GM18861 (cell line): ENCODE results near the gene TJP1.
"Not testable (repeated sequence)": the region's sequence is repeated elsewhere in the genome, so short reads cannot be mapped to it uniquely, and the experiment has no call there.

Experiments
- ATAC-seq: cut with Tn5 transposase; IDR thresholded peaks from one replicate; pipeline ENCODE4 v1.9.1; 2021; ENCODE audit not compliant: unreplicated experiment

The TJP1 gene

DNA sequence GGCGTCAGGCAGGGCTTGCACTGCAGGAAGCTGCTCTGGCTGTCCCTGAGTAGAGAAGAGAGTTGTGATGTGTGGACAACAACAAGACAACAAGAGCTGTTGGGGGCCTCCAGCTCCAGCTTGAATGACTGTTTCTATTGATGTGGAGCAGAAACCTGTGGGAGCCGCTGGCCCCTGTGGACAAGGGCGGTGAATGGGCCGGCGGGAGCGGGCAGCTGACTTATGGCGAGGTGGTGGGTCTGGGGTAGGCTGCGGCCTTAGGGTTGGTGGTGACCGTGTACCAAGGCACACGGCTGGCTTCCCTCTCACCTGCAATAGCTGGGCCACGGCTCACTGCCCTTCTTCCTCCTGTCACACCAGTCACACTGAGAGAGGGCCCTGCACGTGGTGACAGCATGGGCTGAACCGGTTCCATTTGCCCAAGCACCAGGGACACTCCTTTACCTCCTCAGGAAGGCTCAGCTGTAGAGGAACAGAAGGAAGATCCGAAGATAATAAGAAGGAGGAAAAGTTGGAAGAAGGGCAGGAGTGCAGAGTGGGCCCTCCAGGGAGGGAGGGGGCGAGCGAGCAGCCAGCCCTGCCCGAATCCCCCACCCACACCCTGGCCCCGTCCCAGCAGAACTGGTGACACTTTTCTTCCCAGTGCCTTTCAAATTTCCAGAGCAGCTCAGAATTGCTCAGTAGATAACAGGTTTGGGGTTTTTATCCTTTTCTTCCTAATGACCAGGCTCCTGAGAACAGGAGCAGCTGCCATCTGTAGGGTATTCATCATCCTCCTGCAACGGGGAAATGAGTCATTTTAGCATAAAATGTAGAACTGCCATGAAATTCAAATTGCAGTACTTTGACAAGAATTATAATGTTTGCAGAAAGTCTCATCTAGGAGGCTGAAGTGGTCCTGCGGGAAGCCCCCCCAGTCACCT, 136.9 kb downstream of the TJP1 start:
- ATAC-seq, result no peak

DNA sequence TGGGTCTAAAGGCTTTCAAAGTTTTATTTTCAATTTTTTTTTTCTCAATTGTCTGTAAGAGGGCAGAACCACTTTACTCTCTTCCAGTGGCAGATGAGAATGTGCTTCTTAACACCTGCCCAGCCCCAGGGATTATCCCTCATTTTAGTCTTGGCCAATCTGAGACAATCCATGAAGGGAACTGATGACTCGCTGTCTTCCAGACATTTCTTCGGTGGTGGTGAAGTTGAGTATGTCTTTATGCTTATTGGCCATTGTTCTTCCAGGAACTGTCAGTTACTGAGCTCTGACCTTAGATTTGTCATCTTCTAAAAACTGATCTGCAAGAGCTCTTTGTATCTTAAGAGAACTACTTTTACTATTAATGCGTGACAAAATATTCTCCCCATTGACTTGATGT, 139.5 kb downstream of the TJP1 start:
- no peak for ATAC-seq

GRCh38 chr15:29682361-29682760, 139.9 kb downstream of the TJP1 start:
- no peak for ATAC-seq

- ATAC-seq, result no peak
These were observed 140.3 kb downstream of the TJP1 start for GRCh38 chr15:29681946-29682345.

DNA sequence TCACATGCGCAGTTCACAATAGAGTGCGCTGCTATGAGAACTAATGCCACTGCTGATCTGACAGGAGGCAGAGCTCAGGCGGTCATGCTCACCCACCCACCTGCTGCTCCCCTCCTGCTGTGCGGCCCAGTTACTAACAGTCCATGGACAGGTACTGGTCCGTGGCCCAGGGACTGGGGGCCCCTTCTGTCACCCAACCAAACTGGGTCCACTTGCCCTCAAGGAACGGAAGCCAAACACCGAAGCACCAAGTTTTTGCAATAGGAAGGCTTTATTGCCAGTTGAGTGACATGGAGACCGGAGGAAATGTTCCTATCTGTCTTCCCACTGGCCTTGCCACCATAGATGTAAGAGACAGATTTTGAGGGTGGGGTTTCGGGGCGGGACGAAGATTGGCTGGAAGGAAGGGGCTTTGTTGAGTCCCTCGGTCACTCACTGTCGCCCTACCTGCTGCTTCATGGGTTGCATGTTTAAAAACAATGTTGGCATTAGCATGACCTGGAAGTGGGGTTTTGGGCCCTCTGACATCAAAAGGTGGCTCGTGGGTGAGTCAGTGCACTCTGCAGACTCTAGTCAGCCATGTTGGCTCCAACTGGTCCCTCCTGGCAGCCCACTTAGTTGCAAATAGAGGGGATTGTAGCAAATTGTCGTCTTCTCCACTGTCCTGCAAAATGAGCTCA, 141.0 kb downstream of the TJP1 start:
- no peak for ATAC-seq

- ATAC-seq, result no peak
These were observed 141.7 kb downstream of the TJP1 start for GRCh38 chr15:29680465-29681165.

DNA sequence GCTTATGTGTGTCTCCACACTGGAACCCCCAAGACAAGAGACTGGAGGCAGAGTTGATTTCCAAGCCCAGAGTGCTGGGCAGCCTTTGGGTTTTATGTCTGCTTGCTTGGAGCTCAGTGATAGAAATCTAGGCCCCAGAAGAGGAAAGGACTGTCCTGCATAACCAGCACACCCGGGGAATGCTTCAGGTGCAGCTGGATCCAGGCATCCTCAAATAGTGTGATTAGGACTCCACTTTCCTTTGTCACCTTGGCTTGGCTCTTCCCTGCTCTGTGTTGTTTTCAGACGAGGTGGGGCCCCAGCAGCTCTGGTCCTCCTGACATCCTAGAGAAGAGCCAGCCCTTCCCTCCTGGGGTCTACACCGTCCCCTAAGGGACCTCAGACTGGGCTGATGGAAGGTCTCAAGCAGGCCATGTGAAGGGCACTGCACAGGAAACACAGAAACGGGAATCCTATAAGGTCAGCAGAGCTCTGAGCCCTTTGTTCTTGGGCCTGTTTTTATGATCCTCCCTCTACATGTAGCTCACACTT, 143.7 kb downstream of the TJP1 start:
- no peak for ATAC-seq

- ATAC-seq, result no peak
These were observed 144.3 kb downstream of the TJP1 start for GRCh38 chr15:29677871-29678461.

DNA sequence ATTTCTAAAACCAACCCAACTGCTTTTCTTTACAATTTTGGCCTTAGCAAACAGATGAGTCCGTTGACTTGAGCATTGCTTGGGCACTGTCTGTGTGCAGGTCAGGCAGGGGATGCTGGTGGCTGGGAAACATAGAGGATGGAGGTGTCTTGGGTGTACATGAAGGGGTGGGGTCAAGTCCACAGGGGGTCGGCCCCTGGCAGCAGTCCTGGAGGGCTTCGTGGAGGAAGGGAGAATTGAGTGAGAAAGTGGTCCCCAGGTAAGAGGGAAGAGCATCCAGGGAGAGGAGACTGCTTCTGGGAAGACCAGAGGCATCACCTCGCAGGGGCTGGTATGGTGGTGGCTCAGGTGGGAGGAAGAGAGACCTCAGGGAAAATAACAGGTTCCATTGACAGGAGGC, 144.8 kb downstream of the TJP1 start:
- no peak for ATAC-seq

- no peak for ATAC-seq
These were observed 145.3 kb downstream of the TJP1 start for GRCh38 chr15:29676961-29677402.

- not testable (repeated sequence) for ATAC-seq
These were observed 145.8 kb downstream of the TJP1 start for GRCh38 chr15:29676374-29676960.

DNA sequence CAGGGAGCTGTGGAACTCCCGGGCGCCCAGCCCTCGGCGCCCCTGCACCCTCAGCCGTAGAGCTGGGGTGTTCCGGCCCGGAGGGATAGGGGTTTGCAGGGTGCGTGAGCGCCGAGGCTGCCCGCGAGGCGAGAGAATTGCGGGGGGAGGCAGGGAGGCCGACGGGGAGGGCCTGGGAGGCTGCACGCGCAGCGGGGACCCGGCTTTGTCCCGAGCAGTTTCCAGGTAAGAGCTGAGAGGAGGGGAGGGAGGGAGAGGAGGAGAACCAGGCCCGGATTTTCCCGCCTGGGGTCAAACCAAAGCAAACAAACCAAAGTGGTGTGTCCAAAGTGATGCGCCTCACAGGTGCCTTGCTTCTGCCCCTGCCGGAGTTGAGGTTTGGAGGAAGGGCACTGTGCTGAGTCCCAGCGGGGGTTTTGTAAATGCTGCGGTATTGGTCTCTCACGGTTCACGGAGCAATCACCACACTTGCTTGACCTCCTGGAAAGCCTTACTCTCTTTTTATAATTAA, 146.4 kb downstream of the TJP1 start:
- no peak for ATAC-seq

DNA sequence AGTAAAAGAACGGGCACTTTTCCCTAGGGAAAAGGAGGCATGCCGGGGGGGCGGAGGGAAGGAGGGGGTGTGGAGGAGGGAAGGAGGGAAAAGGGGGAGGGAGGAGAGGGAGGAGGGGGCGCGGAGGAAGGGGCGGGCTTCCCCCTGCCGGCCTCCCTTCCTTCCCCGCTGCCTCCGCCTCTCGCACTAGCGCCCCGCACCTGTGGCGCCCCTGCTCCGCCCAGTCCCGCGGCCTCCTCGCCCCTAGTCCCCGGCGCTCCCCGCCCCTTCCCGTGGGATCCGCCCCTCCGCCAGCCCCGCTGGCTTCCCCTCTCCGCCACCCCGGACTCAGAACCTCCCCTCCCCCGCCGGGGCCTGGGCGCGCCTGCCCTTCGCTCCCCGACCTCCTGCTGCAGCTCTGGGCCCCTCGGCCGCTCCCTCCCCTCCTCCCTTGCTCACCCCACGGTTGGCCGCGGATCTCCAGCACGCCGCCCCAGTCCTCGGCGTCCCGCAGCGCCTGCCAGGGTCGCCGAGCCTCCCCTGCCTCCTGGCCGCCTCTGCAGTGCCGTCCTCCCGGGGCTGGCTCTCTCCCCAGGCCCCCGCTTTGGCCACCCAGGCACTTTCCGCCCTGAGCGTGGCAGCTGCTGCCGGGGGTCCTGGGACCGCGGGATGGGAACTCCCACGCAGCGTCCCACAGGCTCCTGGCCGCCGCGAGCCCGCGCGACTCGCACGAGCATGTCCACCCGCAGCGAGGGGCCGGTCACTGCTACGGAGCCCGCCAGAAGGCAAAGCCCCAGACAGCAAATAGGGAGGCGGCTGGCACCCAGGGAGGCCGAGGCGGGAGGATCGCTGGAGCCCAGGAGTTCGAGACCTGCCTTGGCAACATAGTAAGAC, 147.4 kb downstream of the TJP1 start:
- no peak for ATAC-seq

GRCh38 chr15:29672923-29673809, 149.1 kb downstream of the TJP1 start:
- ATAC-seq, result no peak

DNA sequence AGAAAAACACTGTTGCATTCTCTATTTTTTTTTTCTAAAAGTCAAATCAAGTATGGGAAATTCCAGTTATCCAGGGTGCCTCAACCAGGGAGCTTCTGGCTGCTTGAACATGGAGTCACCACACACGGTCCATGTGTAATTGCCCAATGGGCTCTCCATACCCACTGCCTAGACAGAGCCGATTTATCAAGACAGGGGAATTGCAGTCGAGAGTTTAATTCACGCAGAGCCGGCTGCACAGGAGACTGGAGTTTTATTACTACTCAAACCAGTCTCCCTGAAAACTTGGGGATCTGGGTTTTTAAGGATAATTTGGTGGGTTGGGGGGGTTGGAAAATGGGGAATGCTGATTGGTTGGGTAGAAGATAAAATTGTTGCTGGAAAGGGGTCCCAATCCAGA, 149.8 kb downstream of the TJP1 start:
- no peak for ATAC-seq

DNA sequence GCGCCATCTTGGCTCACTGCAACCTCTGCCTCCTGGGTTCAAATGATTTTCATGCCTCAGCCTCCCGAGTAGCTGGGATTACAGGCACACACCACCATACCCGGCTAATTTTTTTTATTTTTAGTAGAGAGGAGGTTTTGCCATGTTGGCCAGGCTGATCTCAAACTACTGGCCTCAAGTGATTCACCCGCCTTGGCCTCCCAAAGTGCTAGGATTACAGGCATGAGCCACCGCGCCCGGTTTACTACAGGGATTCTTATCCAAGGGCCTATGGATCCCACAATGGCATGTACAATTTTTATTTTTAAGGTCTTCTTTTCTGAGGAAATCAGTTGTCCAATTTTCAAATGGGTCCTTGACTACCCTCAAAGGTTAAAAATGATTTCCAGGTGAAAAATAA, 150.2 kb downstream of the TJP1 start:
- not testable (repeated sequence) for ATAC-seq

DNA sequence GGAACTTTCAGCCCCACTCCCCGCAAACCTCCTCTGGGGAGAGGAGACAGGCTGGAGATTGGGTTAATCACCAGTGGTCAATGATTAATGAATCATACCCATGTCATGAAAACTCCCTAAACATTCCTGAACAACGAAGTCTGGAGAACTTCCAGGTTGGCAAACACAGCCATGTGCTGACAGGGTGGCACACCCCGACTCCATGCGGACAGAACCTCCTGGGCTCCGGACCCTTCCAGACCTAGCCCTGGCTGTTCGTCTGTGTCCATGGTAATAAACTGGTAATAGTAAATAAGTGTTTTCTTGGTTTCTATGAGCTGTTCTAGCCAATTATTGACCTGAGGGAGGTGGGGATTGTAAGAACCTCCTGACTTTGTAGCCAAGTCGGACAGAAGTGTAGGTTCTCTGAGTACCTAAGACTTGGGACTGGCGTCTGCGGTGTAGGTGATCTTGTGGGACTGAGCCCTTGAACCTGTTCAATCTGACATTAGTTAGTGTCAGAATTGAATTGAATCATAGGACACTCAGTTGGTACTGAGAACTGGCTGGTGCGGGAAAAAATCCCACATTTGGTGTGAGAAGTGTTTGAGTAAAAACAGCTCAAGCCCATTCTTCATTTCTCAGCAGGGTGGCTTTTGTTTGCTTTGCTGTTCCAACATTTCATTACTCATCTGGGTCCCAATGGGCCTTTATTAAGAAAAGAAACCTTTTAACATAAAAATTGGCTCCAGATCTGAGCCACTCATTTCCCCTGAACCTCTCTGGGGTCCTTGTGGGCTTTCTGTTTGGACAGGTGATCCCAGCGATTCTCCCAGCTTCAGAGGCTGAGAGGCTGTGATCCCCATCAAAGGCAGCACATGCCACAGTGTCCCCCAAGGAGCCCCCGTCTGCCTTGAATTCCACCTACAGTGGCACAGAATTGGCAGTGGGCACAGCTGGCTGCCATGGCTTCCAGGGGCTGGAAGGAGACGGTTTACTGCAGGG, 151.0 kb downstream of the TJP1 start:
- no peak for ATAC-seq
